NCI-H1092 treated with DMSO at 0.1 percent for 48 hours (cell line): Measurements from ENCODE around the gene UBE2G1.
A peak's percentile ranks its signal among the peaks of the same experiment; 100 is the strongest.
"Not testable (repeated sequence)": the region's sequence is repeated elsewhere in the genome, so short reads cannot be mapped to it uniquely, and the experiment has no call there.

Experiments
- DNase-seq: peaks from one replicate; lab custom pipeline; 2025; lab: John Stamatoyannopoulos, UW

Gene UBE2G1, protein sequence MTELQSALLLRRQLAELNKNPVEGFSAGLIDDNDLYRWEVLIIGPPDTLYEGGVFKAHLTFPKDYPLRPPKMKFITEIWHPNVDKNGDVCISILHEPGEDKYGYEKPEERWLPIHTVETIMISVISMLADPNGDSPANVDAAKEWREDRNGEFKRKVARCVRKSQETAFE

DNA sequence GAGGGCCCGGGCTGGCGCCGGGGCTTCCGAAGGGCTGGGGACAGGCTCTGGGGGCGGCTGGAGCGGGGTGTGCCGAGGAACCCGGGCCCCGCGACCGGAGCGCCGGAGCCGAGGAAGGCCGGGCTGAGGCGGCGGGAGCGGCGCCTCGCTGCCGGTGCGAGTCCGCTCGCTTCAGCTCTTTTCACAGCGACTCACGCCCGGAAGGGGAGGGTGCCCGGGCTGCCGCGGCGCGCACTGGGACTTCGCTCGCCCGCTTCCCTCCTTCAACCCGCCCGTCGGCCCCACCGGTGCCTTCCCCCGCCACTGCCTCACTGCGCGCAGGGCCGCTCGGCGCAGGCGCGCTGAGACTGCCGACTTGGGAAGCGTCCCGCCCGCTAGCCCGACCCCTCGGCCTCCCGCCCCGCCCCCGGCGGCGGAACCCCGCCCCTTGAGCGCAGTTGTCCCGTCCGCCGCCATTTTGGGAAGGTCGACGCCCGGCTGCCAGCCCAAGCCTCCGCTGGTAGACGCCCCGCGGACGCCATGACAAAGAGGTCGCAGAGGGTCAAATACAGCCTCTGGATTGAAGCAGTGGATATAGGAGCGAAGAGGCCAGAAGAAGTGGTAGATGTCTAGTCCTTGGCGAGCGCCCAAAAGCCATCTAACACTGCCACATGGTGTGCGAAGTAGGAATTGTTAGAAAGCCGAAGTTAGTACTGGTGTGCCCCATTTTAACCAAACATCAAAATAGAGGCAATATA is at the start of gene UBE2G1:
Gene UBE2G1, minus strand, starts transcription at position 349 of the 737 bp plus-strand sequence. CDS start 359 bp downstream, outside the sequence.
- peak; percentile 87 for DNase-seq

DNA sequence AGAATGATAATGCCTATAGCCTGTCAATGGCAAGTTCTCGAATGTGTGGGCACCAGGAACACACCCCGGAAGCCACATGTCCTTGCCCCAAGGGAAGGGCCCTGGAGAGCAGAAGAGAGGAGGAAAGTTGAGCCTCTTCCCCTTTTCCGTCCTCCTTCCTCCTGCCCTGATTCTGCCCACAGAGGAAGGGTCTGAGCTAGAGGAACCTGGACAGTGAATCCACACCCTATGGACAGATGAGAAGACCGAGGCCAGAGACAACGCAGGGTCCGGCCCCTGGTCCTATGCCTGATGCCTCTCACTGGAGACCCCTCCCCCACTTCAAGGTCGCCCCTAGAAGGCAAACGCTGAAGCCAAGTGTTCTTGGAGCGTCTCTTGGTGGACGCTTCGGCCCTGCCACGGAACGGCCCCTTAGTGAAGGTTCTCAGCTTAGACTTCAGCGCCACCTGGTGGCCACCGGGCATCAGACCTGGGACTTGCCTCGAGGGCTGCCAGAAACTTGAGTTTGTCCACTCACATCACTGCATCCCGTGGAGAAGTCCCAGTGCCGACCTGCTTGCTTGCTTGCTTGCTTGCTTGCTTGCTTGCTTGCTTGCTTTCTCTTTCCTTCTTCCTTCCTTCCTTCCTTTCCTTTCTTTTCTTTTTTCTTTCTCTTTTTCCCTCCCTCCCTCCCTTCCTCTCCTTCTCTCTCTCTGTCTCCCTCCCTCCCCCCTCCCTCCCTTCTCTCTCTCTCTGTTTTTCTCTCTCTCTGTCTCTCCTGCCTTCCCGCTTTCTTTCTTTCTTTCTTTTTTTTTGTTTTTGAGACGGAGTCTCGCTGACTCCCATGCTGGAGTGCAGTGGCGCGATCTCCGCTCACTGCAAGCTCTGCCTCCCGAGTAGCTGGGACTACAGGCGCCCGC is 46.7 kb upstream of the UBE2G1 start:
- DNase-seq: peak; percentile 47

GRCh38 chr17:4411201-4411600 is 44.7 kb upstream of the UBE2G1 start:
- DNase-seq: no peak

DNA sequence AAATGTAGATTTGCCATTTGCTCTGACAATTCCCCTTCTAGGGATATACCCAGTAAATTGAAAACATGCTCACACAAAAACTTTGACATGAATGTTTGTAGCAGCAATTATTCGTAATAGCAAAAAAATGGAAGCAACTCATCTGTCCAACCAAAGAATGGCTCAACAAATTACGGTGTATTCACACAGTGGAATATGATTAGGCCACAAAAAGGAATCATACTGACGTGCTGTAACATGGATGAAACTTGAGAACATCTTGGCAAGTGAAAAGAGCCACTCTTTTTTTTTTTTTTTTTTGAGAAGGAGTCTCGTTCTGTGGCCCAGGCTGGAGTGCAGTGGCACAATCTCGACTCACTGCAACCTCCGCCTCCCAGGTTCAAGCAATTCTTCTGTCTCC is 43.2 kb upstream of the UBE2G1 start:
- no peak for DNase-seq

- no peak for DNase-seq
Measured at GRCh38 chr17:4407851-4408250, 41.4 kb upstream of the UBE2G1 start.

GRCh38 chr17:4407216-4407615 is 40.7 kb upstream of the UBE2G1 start:
- DNase-seq: no peak

GRCh38 chr17:4406386-4406785 is 39.9 kb upstream of the UBE2G1 start:
- no peak for DNase-seq

DNA sequence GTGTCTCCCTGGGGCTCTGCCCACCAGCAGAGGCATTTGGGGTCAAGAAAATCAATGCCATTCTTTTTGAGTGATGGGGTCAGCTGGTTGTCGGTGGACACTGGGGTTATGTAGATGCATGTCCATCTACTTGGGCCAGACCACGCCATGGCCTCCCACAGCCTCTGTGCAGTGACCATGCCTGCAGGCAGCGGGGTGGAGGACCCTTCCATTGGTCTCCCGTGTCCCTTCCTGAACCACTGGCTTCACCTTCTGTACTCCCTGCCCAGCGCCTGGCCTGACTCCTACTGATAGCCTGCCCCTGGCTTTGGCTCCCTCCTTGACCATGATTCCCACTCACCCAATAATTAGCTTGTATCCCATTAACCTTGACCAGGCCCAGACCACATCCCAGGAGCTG is 39.2 kb upstream of the UBE2G1 start:
- no peak for DNase-seq

DNA sequence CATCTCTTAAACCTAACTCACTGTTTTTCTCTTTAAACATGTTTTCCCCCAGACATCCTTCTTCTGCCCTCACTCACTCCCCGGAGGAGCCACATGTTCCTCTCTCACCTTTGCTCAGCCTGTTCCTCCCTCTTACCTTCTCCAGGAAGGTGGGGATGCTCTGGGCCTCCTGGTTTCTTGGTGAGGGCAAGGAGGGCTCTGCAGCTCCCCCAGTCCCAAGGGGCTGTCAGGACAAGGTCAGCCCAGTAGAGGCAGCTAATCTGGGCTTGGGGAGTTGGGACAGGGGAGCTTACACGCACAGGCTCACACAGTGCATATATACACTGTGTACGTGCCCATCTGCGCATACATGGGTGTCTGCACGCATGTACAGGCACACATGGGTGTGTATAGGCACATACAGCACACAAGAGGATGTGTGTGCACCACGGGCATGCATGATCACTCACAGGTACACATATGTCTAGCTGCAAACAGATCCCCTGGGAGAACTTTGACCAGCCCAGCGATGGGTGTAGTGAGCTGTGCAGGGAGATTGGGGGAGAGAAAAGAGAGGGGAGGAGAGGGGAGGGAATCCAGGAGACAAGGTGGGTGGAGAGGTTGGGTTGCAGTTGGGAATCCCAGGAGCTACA is 38.7 kb upstream of the UBE2G1 start:
- no peak for DNase-seq

DNA sequence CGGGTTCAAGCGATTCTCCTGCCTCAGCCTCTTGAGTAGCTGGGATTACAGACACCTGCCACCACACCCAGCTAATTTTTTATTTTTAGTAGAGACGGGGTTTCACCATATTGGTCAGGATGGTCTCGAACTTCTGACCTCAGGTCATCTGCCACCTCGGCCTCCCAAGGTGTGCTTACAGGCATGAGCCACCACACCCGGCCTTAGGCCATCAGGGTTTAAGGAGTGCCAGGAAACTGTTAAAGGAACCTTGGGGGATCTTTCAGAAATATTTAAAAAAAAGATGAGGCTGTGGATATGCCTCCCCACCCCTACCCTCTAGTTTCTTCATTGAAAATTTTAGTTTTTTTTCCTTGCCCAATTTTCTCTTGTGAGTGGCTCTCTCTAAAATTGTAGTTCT is 31.4 kb upstream of the UBE2G1 start:
- DNase-seq: no peak

DNA sequence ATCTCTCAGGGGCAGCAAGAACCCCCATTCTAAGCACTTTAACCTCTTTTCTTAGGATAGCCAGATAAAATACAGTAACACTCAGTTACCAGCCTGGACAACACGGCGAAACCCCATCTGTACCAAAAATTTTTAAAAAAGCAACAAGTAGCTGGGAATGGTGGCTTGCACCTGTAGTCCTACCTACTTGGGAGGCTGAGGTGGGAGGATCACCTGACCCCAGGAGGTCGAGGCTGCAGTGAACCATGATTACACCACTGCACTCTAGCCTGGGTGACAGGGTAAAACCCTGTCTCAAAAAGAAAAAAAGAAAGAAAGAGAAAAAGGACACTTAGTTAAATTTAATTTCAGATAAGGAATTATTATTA is 28.6 kb upstream of the UBE2G1 start:
- DNase-seq: no peak

- DNase-seq: no peak
Measured at GRCh38 chr17:4394208-4395110, 28.0 kb upstream of the UBE2G1 start.

- no peak for DNase-seq
Measured at GRCh38 chr17:4393806-4394205, 27.3 kb upstream of the UBE2G1 start.

DNA sequence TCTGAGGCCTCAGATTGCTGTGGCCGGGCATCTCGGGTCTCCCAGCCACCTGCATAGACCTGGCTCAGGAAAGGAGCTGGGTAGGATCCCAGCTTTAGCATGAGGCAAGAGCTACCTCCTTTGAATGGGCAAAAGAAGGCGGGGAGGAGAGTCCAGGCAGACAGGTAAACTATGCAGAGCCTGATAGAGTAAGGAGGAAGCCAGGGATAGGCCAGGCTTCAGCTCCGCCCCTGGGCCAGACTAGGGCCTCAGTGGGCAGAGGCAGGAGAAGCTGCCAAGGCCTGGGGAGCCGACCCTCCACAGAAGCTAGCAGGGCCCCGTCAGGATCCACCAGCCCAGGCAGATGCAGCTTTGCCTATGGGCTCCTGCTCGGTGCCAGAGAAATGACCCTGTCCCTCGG is 22.6 kb upstream of the UBE2G1 start:
- DNase-seq: no peak

DNA sequence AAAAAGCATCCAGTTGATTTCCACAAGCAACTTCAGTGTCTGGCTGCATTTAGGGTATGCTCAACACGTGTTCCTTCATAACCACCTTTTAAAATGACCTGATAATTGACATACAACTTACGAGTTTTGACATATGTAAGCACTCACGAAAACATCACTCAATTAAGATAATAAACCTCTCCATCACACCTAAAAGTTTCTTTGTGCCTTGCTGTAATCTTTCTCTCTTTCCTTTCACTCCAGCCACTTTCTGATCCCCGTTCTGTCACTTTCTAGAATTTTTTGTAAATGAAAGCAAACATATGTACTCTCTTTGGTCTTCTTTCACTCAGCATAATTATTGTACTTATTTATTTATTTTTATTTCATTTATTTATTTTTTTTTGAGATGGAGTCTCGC is 20.7 kb upstream of the UBE2G1 start:
- no peak for DNase-seq

DNA sequence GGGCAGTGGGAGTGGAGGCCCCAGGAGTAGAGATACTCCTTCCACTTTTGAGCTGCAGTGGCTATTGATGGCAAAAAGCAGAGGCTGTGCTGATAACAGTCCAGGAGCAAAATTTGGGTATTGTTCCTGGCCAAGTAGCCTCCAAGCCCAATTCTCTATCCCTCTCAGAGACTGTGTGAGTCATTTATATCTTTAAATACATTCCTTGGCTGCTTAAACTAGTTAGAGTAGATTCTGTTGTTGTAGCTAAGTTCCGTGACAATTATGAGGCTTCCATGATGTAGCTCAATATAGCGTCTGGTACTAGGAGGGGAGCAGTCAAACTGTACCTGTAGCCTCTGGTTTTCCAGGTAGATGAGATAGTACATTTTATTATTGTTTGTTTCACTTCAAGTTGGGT is 19.9 kb upstream of the UBE2G1 start:
- no peak for DNase-seq

GRCh38 chr17:4381690-4382671 is 15.5 kb upstream of the UBE2G1 start:
- no peak for DNase-seq

- no peak for DNase-seq
Measured at GRCh38 chr17:4378626-4379025, 12.2 kb upstream of the UBE2G1 start.

- DNase-seq: not testable (repeated sequence)
Measured at GRCh38 chr17:4377247-4377646, 10.8 kb upstream of the UBE2G1 start.

GRCh38 chr17:4375796-4376440 is 9.4 kb upstream of the UBE2G1 start:
- DNase-seq: not testable (repeated sequence)
